NCI-H2196 treated with DMSO at 0.1 percent for 48 hours (cell line): ENCODE data around the gene PTPRN2.
"Not testable (repeated sequence)": the region's sequence is repeated elsewhere in the genome, so short reads cannot be mapped to it uniquely, and the experiment has no call there.

Experiments used
- DNase-seq: peaks from one replicate; lab custom pipeline; 2025; ENCODE audit not compliant: unreplicated experiment; lab: John Stamatoyannopoulos, UW

PTPRN2 gene

GRCh38 chr7:157739650-157740049 lies 848.0 kb downstream of the PTPRN2 start:
- DNase-seq = no peak

- DNase-seq = no peak
Measured at GRCh38 chr7:157739031-157739430, 848.6 kb downstream of the PTPRN2 start.

- no peak for DNase-seq
Measured at GRCh38 chr7:157738066-157738460, 849.6 kb downstream of the PTPRN2 start.

GRCh38 chr7:157737151-157738065 lies 850.2 kb downstream of the PTPRN2 start:
- no peak for DNase-seq

GRCh38 chr7:157736341-157736740 lies 851.3 kb downstream of the PTPRN2 start:
- DNase-seq = no peak

GRCh38 chr7:157735826-157736225 lies 851.8 kb downstream of the PTPRN2 start:
- DNase-seq = no peak

- DNase-seq = no peak
Measured at GRCh38 chr7:157734676-157735640, 852.7 kb downstream of the PTPRN2 start.

GRCh38 chr7:157733760-157734395 lies 853.7 kb downstream of the PTPRN2 start:
- not testable (repeated sequence) for DNase-seq

GRCh38 chr7:157731126-157731525 lies 856.5 kb downstream of the PTPRN2 start:
- no peak for DNase-seq

- DNase-seq = no peak
Measured at GRCh38 chr7:157730614-157731013, 857.0 kb downstream of the PTPRN2 start.

GRCh38 chr7:157729566-157729965 lies 858.1 kb downstream of the PTPRN2 start:
- no peak for DNase-seq

GRCh38 chr7:157727964-157728615 lies 859.5 kb downstream of the PTPRN2 start:
- DNase-seq = no peak

- DNase-seq = no peak
Measured at GRCh38 chr7:157726764-157727163, 860.9 kb downstream of the PTPRN2 start.

GRCh38 chr7:157725312-157725711 lies 862.3 kb downstream of the PTPRN2 start:
- DNase-seq = not testable (repeated sequence)

- DNase-seq = no peak
Measured at GRCh38 chr7:157723205-157723604, 864.4 kb downstream of the PTPRN2 start.

GRCh38 chr7:157722137-157723060 lies 865.2 kb downstream of the PTPRN2 start:
- DNase-seq = no peak

GRCh38 chr7:157721468-157722136 lies 866.0 kb downstream of the PTPRN2 start:
- DNase-seq = no peak

GRCh38 chr7:157719705-157720655 lies 867.6 kb downstream of the PTPRN2 start:
- no peak for DNase-seq
